Measurements from ENCODE around the gene GAS2.

- TF ChIP-seq, protein P1, sequence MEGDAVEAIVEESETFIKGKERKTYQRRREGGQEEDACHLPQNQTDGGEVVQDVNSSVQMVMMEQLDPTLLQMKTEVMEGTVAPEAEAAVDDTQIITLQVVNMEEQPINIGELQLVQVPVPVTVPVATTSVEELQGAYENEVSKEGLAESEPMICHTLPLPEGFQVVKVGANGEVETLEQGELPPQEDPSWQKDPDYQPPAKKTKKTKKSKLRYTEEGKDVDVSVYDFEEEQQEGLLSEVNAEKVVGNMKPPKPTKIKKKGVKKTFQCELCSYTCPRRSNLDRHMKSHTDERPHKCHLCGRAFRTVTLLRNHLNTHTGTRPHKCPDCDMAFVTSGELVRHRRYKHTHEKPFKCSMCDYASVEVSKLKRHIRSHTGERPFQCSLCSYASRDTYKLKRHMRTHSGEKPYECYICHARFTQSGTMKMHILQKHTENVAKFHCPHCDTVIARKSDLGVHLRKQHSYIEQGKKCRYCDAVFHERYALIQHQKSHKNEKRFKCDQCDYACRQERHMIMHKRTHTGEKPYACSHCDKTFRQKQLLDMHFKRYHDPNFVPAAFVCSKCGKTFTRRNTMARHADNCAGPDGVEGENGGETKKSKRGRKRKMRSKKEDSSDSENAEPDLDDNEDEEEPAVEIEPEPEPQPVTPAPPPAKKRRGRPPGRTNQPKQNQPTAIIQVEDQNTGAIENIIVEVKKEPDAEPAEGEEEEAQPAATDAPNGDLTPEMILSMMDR (IDR thresholded peaks at IDR 0.05): peak in 1 of 4 donors; percentile 41
- TF ChIP-seq POLR2A (IDR thresholded peaks at IDR 0.05): peak; percentile 73
Measured at GRCh38 chr11:22666688-22667439, 453 bp downstream of the GAS2 start.

All from right lobe of liver (tissue), 4 donors.